ENCODE measurements around the gene RIMS4.
A peak's percentile ranks its signal among the peaks of the same experiment; 100 is the strongest.

RIMS4 gene

GRCh38 chr20:44800391-44801046 lies 9.8 kb downstream of the RIMS4 start:
- Histone ChIP-seq H3K79me2 (ENCODE audit: control insufficient read depth, insufficient read depth, low read length) (no peaks in the 10 kb centered on the region), H3K27ac (ENCODE audit: low read depth, low read length) (no peak overlapping the region), H3K4me2 (ENCODE audit: low read length) (no peak overlapping the region), H3K18ac (ENCODE audit: low read length) (no peak overlapping the region), H4K5ac (ENCODE audit: low read length) (no peak overlapping the region), H4K8ac (ENCODE audit: low read depth, low read length) (no peak overlapping the region), H3K27me3 (ENCODE audit: insufficient read depth, low read length, poor library complexity) (no peaks in the 10 kb centered on the region), H3K9ac (ENCODE audit: low read length) (no peak overlapping the region), H3K79me1 (ENCODE audit: low read length) (no peaks in the 10 kb centered on the region), H3K4ac (ENCODE audit: low read depth, low read length) (no peak overlapping the region), H2BK5ac (ENCODE audit: low read length) (no peak overlapping the region), H3K4me1 (ENCODE audit: control insufficient read depth, low read depth, low read length) (peaks cover 2% of the 10 kb centered on the region), H2BK120ac (ENCODE audit: low read depth, low read length) (no peak overlapping the region), H2BK15ac (replicated peaks; ENCODE audit: low read depth) (no peak overlapping the region), H3K23ac (ENCODE audit: low read length) (no peak overlapping the region), H3K4me3 (ENCODE audit: low read length) (no peak overlapping the region), H2AK5ac (ENCODE audit: low read length) (peak overlapping the region; percentile 66), H3K56ac (ENCODE audit: low read length) (no peak overlapping the region), H3K36me3 (ENCODE audit: control insufficient read depth, insufficient read depth, low read length) (no peaks in the 10 kb centered on the region)
- peak; percentile 25 for DNase-seq
- no CpG with 5 or more reads among the region's 8 CpGs for WGBS (ENCODE audit: extremely low coverage, insufficient coverage, low lambda C conversion rate)

GRCh38 chr20:44799691-44800090 lies 10.7 kb downstream of the RIMS4 start:
- Histone ChIP-seq H3K23ac (ENCODE audit: low read length) (no peak overlapping the region), H3K36me3 (ENCODE audit: control insufficient read depth, insufficient read depth, low read length) (no peaks in the 10 kb centered on the region), H3K79me2 (ENCODE audit: control insufficient read depth, insufficient read depth, low read length) (no peaks in the 10 kb centered on the region), H3K4me3 (ENCODE audit: low read length) (no peak overlapping the region), H2BK5ac (ENCODE audit: low read length) (no peak overlapping the region), H3K9ac (ENCODE audit: low read length) (no peak overlapping the region), H4K8ac (ENCODE audit: low read depth, low read length) (no peak overlapping the region), H3K4ac (ENCODE audit: low read depth, low read length) (no peak overlapping the region), H3K18ac (ENCODE audit: low read length) (no peak overlapping the region), H2BK120ac (ENCODE audit: low read depth, low read length) (no peak overlapping the region), H2AK5ac (ENCODE audit: low read length) (no peak overlapping the region), H3K4me2 (ENCODE audit: low read length) (no peak overlapping the region), H3K79me1 (ENCODE audit: low read length) (no peaks in the 10 kb centered on the region), H3K27ac (ENCODE audit: low read depth, low read length) (no peak overlapping the region), H3K56ac (ENCODE audit: low read length) (no peak overlapping the region), H2BK15ac (replicated peaks; ENCODE audit: low read depth) (no peak overlapping the region), H3K27me3 (ENCODE audit: insufficient read depth, low read length, poor library complexity) (no peaks in the 10 kb centered on the region), H4K5ac (ENCODE audit: low read length) (no peak overlapping the region), H3K4me1 (ENCODE audit: control insufficient read depth, low read depth, low read length) (peaks cover 2% of the 10 kb centered on the region)
- DNase-seq: no peak
- no CpG with 5 or more reads among the region's 5 CpGs for WGBS (ENCODE audit: extremely low coverage, insufficient coverage, low lambda C conversion rate)

GRCh38 chr20:44796758-44797457 lies 13.4 kb downstream of the RIMS4 start:
- Histone ChIP-seq H3K36me3 (ENCODE audit: control insufficient read depth, insufficient read depth, low read length) (no peaks in the 10 kb centered on the region), H2AK5ac (ENCODE audit: low read length) (no peak overlapping the region), H3K9ac (ENCODE audit: low read length) (no peak overlapping the region), H3K4me3 (ENCODE audit: low read length) (no peak overlapping the region), H3K4me1 (ENCODE audit: control insufficient read depth, low read depth, low read length) (peaks cover 2% of the 10 kb centered on the region), H3K79me2 (ENCODE audit: control insufficient read depth, insufficient read depth, low read length) (no peaks in the 10 kb centered on the region), H3K27ac (ENCODE audit: low read depth, low read length) (no peak overlapping the region), H2BK15ac (replicated peaks; ENCODE audit: low read depth) (no peak overlapping the region), H3K27me3 (ENCODE audit: insufficient read depth, low read length, poor library complexity) (no peaks in the 10 kb centered on the region), H3K56ac (ENCODE audit: low read length) (no peak overlapping the region), H3K4ac (ENCODE audit: low read depth, low read length) (no peak overlapping the region), H3K18ac (ENCODE audit: low read length) (no peak overlapping the region), H3K79me1 (ENCODE audit: low read length) (no peaks in the 10 kb centered on the region), H2BK5ac (ENCODE audit: low read length) (no peak overlapping the region), H3K4me2 (ENCODE audit: low read length) (no peak overlapping the region), H2BK120ac (ENCODE audit: low read depth, low read length) (no peak overlapping the region), H4K8ac (ENCODE audit: low read depth, low read length) (no peak overlapping the region), H4K5ac (ENCODE audit: low read length) (no peak overlapping the region), H3K23ac (ENCODE audit: low read length) (no peak overlapping the region)
- no peak for DNase-seq
- no CpG with 5 or more reads among the region's 3 CpGs for WGBS (ENCODE audit: extremely low coverage, insufficient coverage, low lambda C conversion rate)

- peaks cover 2% of the 10 kb centered on the region for H3K4me1 ChIP-seq (ENCODE audit: control insufficient read depth, low read depth, low read length)
- no peak overlapping the region for H4K8ac ChIP-seq (ENCODE audit: low read depth, low read length)
- H3K4ac ChIP-seq (ENCODE audit: low read depth, low read length): no peak overlapping the region
- no peaks in the 10 kb centered on the region for H3K36me3 ChIP-seq (ENCODE audit: control insufficient read depth, insufficient read depth, low read length)
- no peak overlapping the region for H3K4me2 ChIP-seq (ENCODE audit: low read length)
- H3K9ac ChIP-seq (ENCODE audit: low read length): no peak overlapping the region
- H3K27me3 ChIP-seq (ENCODE audit: insufficient read depth, low read length, poor library complexity): no peaks in the 10 kb centered on the region
- no peak overlapping the region for H2BK15ac ChIP-seq (replicated peaks; ENCODE audit: low read depth)
- no peak overlapping the region for H2BK5ac ChIP-seq (ENCODE audit: low read length)
- H4K5ac ChIP-seq (ENCODE audit: low read length): no peak overlapping the region
- no peak overlapping the region for H3K18ac ChIP-seq (ENCODE audit: low read length)
- no peaks in the 10 kb centered on the region for H3K79me2 ChIP-seq (ENCODE audit: control insufficient read depth, insufficient read depth, low read length)
- H3K27ac ChIP-seq (ENCODE audit: low read depth, low read length): no peak overlapping the region
- H3K56ac ChIP-seq (ENCODE audit: low read length): no peak overlapping the region
- H3K4me3 ChIP-seq (ENCODE audit: low read length): no peak overlapping the region
- no peak for DNase-seq
- no peaks in the 10 kb centered on the region for H3K79me1 ChIP-seq (ENCODE audit: low read length)
- H2AK5ac ChIP-seq (ENCODE audit: low read length): no peak overlapping the region
- H2BK120ac ChIP-seq (ENCODE audit: low read depth, low read length): no peak overlapping the region
- no peak overlapping the region for H3K23ac ChIP-seq (ENCODE audit: low read length)
Observed at GRCh38 chr20:44796311-44796710, 14.0 kb downstream of the RIMS4 start.

- H2BK120ac ChIP-seq (ENCODE audit: low read depth, low read length): no peak overlapping the region
- no peaks in the 10 kb centered on the region for H3K79me1 ChIP-seq (ENCODE audit: low read length)
- H3K4me1 ChIP-seq (ENCODE audit: control insufficient read depth, low read depth, low read length): peaks cover 2% of the 10 kb centered on the region
- no peak overlapping the region for H2AK5ac ChIP-seq (ENCODE audit: low read length)
- no CpG with 5 or more reads among the region's 4 CpGs for WGBS (ENCODE audit: extremely low coverage, insufficient coverage, low lambda C conversion rate)
- H3K36me3 ChIP-seq (ENCODE audit: control insufficient read depth, insufficient read depth, low read length): no peaks in the 10 kb centered on the region
- no peak for DNase-seq
- no peak overlapping the region for H3K56ac ChIP-seq (ENCODE audit: low read length)
- no peaks in the 10 kb centered on the region for H3K79me2 ChIP-seq (ENCODE audit: control insufficient read depth, insufficient read depth, low read length)
- no peak overlapping the region for H2BK5ac ChIP-seq (ENCODE audit: low read length)
- H3K23ac ChIP-seq (ENCODE audit: low read length): no peak overlapping the region
- H3K18ac ChIP-seq (ENCODE audit: low read length): no peak overlapping the region
- no peak overlapping the region for H2BK15ac ChIP-seq (replicated peaks; ENCODE audit: low read depth)
- no peak overlapping the region for H4K5ac ChIP-seq (ENCODE audit: low read length)
- H3K4me2 ChIP-seq (ENCODE audit: low read length): no peak overlapping the region
- no peak overlapping the region for H3K9ac ChIP-seq (ENCODE audit: low read length)
- H4K8ac ChIP-seq (ENCODE audit: low read depth, low read length): no peak overlapping the region
- H3K4me3 ChIP-seq (ENCODE audit: low read length): no peak overlapping the region
- no peak overlapping the region for H3K27ac ChIP-seq (ENCODE audit: low read depth, low read length)
- H3K4ac ChIP-seq (ENCODE audit: low read depth, low read length): no peak overlapping the region
- no peaks in the 10 kb centered on the region for H3K27me3 ChIP-seq (ENCODE audit: insufficient read depth, low read length, poor library complexity)
Observed at GRCh38 chr20:44795836-44796235, 14.5 kb downstream of the RIMS4 start.

- Histone ChIP-seq H2AK5ac (ENCODE audit: low read length) (no peak overlapping the region), H4K5ac (ENCODE audit: low read length) (no peak overlapping the region), H3K79me2 (ENCODE audit: control insufficient read depth, insufficient read depth, low read length) (no peaks in the 10 kb centered on the region), H4K8ac (ENCODE audit: low read depth, low read length) (no peak overlapping the region), H3K27me3 (ENCODE audit: insufficient read depth, low read length, poor library complexity) (no peaks in the 10 kb centered on the region), H3K79me1 (ENCODE audit: low read length) (no peaks in the 10 kb centered on the region), H2BK15ac (replicated peaks; ENCODE audit: low read depth) (no peak overlapping the region), H3K9ac (ENCODE audit: low read length) (no peak overlapping the region), H3K4me2 (ENCODE audit: low read length) (no peak overlapping the region), H2BK120ac (ENCODE audit: low read depth, low read length) (no peak overlapping the region), H3K27ac (ENCODE audit: low read depth, low read length) (no peak overlapping the region), H3K4me3 (ENCODE audit: low read length) (no peak overlapping the region), H3K23ac (ENCODE audit: low read length) (no peak overlapping the region), H3K36me3 (ENCODE audit: control insufficient read depth, insufficient read depth, low read length) (no peaks in the 10 kb centered on the region), H2BK5ac (ENCODE audit: low read length) (no peak overlapping the region), H3K4ac (ENCODE audit: low read depth, low read length) (no peak overlapping the region), H3K4me1 (ENCODE audit: control insufficient read depth, low read depth, low read length) (peaks cover 2% of the 10 kb centered on the region), H3K56ac (ENCODE audit: low read length) (no peak overlapping the region), H3K18ac (ENCODE audit: low read length) (no peak overlapping the region)
- DNase-seq: no peak
- WGBS (ENCODE audit: extremely low coverage, insufficient coverage, low lambda C conversion rate): no CpG with 5 or more reads among the region's 7 CpGs
Observed at GRCh38 chr20:44792796-44793195, 17.6 kb downstream of the RIMS4 start.
